HG02970 (cell line): Measurements from ENCODE around the gene SNAI3.

Source experiments
- ATAC-seq: cut with Tn5 transposase; IDR thresholded peaks from one replicate; pipeline ENCODE4 v1.9.1; 2021; ENCODE audit warnings: mild to moderate bottlenecking, moderate library complexity, moderate number of reproducible peaks; ENCODE audit not compliant: unreplicated experiment, low FRiP score

SNAI3 gene

GRCh38 chr16:88706229-88706964 is 20.1 kb upstream of the SNAI3 start, which contains the start of the genes CTU2 and RNF166:
TSS of gene CTU2 (plus strand) at chr16:88706503. CDS start at chr16:88706531, 28 bp downstream.
TSS of gene RNF166 (minus strand) at chr16:88706408. CDS start at chr16:88706325, 83 bp downstream.
- ATAC-seq: peak; percentile 74

GRCh38 chr16:88705801-88706228 is 19.5 kb upstream of the SNAI3 start:
- ATAC-seq: peak; percentile 17

GRCh38 chr16:88705076-88705684 is 18.9 kb upstream of the SNAI3 start:
- ATAC-seq: no peak

- ATAC-seq: no peak
Observed at GRCh38 chr16:88703486-88704309, 17.4 kb upstream of the SNAI3 start.

- no peak for ATAC-seq
Observed at GRCh38 chr16:88702371-88703210, 16.3 kb upstream of the SNAI3 start.

- ATAC-seq: no peak
Observed at GRCh38 chr16:88701581-88702370, 15.5 kb upstream of the SNAI3 start.

GRCh38 chr16:88700636-88701482 is 14.6 kb upstream of the SNAI3 start:
- ATAC-seq: peak; percentile 54

GRCh38 chr16:88700322-88700635 is 14.0 kb upstream of the SNAI3 start:
- ATAC-seq: no peak

GRCh38 chr16:88699180-88699579 is 12.9 kb upstream of the SNAI3 start:
- no peak for ATAC-seq

GRCh38 chr16:88698646-88699045 is 12.3 kb upstream of the SNAI3 start:
- ATAC-seq: no peak

- no peak for ATAC-seq
Observed at GRCh38 chr16:88697831-88698615, 11.7 kb upstream of the SNAI3 start.

- ATAC-seq: no peak
Observed at GRCh38 chr16:88697116-88697830, 11.0 kb upstream of the SNAI3 start.

- no peak for ATAC-seq
Observed at GRCh38 chr16:88696441-88696840, 10.1 kb upstream of the SNAI3 start.

- no peak for ATAC-seq
Observed at GRCh38 chr16:88695753-88696152, 9.4 kb upstream of the SNAI3 start.

- no peak for ATAC-seq
Observed at GRCh38 chr16:88695218-88695617, 8.9 kb upstream of the SNAI3 start.

- ATAC-seq: no peak
Observed at GRCh38 chr16:88694221-88695087, 8.1 kb upstream of the SNAI3 start.
